ENCODE measurements around the gene SEPTIN1.

DNA sequence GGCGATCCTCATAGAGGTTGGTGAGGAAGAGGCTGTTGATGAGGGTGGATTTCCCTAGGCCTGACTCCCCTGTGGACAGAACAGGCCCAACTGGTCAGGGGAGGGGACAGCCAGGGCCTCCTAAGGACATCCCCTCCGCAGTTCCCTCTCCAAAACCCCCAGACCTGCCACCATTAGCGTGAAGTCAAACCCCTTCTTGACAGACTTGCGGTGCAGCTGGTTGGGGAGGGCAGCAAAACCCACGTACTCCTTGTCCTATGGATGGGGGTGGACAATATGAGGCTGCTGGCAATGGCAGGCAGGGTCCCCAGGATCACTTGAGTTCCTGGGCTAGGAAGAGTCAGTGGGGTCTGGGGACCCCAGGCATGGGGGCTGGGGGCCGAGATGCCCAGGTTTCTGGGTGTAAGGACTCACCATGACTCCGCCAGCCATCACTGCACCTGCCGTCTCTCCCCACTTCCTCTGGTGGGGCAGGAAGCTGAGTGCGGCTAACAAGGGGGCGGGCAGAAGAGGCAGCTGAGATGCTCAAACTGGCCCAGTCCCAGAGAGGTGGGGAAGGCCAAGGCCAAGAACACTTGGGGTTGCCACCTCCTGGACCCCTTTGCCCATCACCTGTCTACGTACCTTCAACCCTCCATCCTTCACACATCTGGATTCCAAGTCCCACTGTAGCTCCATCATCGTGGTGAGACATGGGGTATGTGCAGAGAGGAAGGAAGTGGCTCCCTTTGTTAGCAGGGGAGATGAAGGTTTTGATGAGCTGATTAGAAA lies at the start of gene SEPTIN1:
- TF ChIP-seq, protein P1, sequence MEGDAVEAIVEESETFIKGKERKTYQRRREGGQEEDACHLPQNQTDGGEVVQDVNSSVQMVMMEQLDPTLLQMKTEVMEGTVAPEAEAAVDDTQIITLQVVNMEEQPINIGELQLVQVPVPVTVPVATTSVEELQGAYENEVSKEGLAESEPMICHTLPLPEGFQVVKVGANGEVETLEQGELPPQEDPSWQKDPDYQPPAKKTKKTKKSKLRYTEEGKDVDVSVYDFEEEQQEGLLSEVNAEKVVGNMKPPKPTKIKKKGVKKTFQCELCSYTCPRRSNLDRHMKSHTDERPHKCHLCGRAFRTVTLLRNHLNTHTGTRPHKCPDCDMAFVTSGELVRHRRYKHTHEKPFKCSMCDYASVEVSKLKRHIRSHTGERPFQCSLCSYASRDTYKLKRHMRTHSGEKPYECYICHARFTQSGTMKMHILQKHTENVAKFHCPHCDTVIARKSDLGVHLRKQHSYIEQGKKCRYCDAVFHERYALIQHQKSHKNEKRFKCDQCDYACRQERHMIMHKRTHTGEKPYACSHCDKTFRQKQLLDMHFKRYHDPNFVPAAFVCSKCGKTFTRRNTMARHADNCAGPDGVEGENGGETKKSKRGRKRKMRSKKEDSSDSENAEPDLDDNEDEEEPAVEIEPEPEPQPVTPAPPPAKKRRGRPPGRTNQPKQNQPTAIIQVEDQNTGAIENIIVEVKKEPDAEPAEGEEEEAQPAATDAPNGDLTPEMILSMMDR (IDR thresholded peaks at IDR 0.05), result no peak
- no peak for TF ChIP-seq POLR2A (IDR thresholded peaks at IDR 0.05)
